ENCODE measurements around the gene CTXN1. TPM values are rescaled to one million over a fixed set of nuclear protein-coding genes. Genes with fewer than 3 reads are reported as not detected.

Gene CTXN1
- total RNA-seq, 2 experiments from 2014 or later = 0.43 TPM; not detected in 1

- no peaks in the 10 kb centered on the region for H3K27me3 Mint-ChIP-seq (ENCODE audit: low read depth)
- intact Hi-C loops (cut with micrococcal nuclease) = loop anchor here (1.0 to 5.0 kb wide), 9 partner anchors 23 to 378 kb away; partner anchors contain the start of genes CCL25, MAP2K7, NDUFA7 and RPS28
- CTCF ChIA-PET = interaction anchor here (0.6 to 2.5 kb wide), 22 partner anchors 8 to 322 kb away, joined by 3 to 18 read pairs (median 4); partner anchors contain the start of genes ELAVL1, SNAPC2 and TRAPPC5
Measured at GRCh38 chr19:7943444-7944176, 17.7 kb upstream of the CTXN1 start, which contains the start of gene TIMM44. Gene TIMM44 (minus strand): TSS chr19:7943666. CDS start chr19:7943651, 15 bp downstream.

GRCh38 chr19:7942981-7943443 is 17.1 kb upstream of the CTXN1 start:
- H3K4me3 Mint-ChIP-seq = peak overlapping the region; percentile 95
- peaks cover 41% of the 10 kb centered on the region for H3K4me1 Mint-ChIP-seq (ENCODE audit: low read depth)
- H3K27ac Mint-ChIP-seq = peak overlapping the region; percentile 94
- H3K27me3 Mint-ChIP-seq (ENCODE audit: low read depth) = no peaks in the 10 kb centered on the region
- no peak for DNase-seq
- CTCF ChIA-PET = interaction anchor here (0.6 to 2.5 kb wide), 12 partner anchors 14 to 310 kb away, joined by 3 to 18 read pairs (median 6); partner anchors contain the start of genes SNAPC2 and TRAPPC5
- intact Hi-C loops (cut with micrococcal nuclease) = loop anchor here (1.0 to 5.0 kb wide), 6 partner anchors 23 to 378 kb away; partner anchors contain the start of genes CCL25, MAP2K7, NDUFA7 and RPS28
- H3K36me3 Mint-ChIP-seq (ENCODE audit: low read depth) = peaks cover 12% of the 10 kb centered on the region
- no peaks in the 10 kb centered on the region for H3K9me3 Mint-ChIP-seq

More at GRCh38 chr19:7943444-7944176, 17.7 kb upstream of the CTXN1 start, which contains the start of gene TIMM44:
- no peaks in the 10 kb centered on the region for H3K9me3 Mint-ChIP-seq
- peaks cover 12% of the 10 kb centered on the region for H3K36me3 Mint-ChIP-seq (ENCODE audit: low read depth)
- peak within 1 kb of the TSS; percentile 95 for H3K4me3 Mint-ChIP-seq
- peak; percentile 100 for DNase-seq
- peaks cover 41% of the 10 kb centered on the region for H3K4me1 Mint-ChIP-seq (ENCODE audit: low read depth)
- peak within 1 kb of the TSS; percentile 94 for H3K27ac Mint-ChIP-seq

- Mint-ChIP-seq H3K27me3 (ENCODE audit: low read depth) (no peaks in the 10 kb centered on the region), H3K36me3 (ENCODE audit: low read depth) (peaks cover 16% of the 10 kb centered on the region), H3K4me3 (peak overlapping the region; percentile 95), H3K4me1 (ENCODE audit: low read depth) (peaks cover 41% of the 10 kb centered on the region), H3K27ac (peak overlapping the region; percentile 43), H3K9me3 (no peaks in the 10 kb centered on the region)
- CTCF ChIA-PET = interaction anchor here (0.6 kb wide), 1 partner anchor 72 kb away, joined by 4 read pairs; no protein-coding TSS in a partner anchor
- DNase-seq = no peak
- intact Hi-C loops (cut with micrococcal nuclease) = loop anchor here (2.0 to 5.0 kb wide), 2 partner anchors 110 to 217 kb away; partner anchors contain the start of gene CCL25
Measured at GRCh38 chr19:7941895-7942596, 16.1 kb upstream of the CTXN1 start.

GRCh38 chr19:7940841-7941240 is 14.9 kb upstream of the CTXN1 start:
- CTCF ChIA-PET = no interaction called here
- H3K4me3 Mint-ChIP-seq = no peak overlapping the region
- H3K36me3 Mint-ChIP-seq (ENCODE audit: low read depth) = peaks cover 17% of the 10 kb centered on the region
- DNase-seq = no peak
- no peaks in the 10 kb centered on the region for H3K9me3 Mint-ChIP-seq
- no peak overlapping the region for H3K27ac Mint-ChIP-seq
- H3K27me3 Mint-ChIP-seq (ENCODE audit: low read depth) = no peaks in the 10 kb centered on the region
- intact Hi-C loops (cut with micrococcal nuclease) = loop anchor here (5.0 kb wide), 1 partner anchor 111 kb away; the partner anchor contains the start of gene CCL25
- peaks cover 42% of the 10 kb centered on the region for H3K4me1 Mint-ChIP-seq (ENCODE audit: low read depth)

- CTCF ChIA-PET = no interaction called here
- no peak for DNase-seq
- no peaks in the 10 kb centered on the region for H3K27me3 Mint-ChIP-seq (ENCODE audit: low read depth)
- no peak overlapping the region for H3K27ac Mint-ChIP-seq
- no peaks in the 10 kb centered on the region for H3K9me3 Mint-ChIP-seq
- intact Hi-C loops (cut with micrococcal nuclease) = no loop called here
- H3K4me3 Mint-ChIP-seq = no peak overlapping the region
- H3K36me3 Mint-ChIP-seq (ENCODE audit: low read depth) = peaks cover 25% of the 10 kb centered on the region
- peaks cover 5% of the 10 kb centered on the region for H3K4me1 Mint-ChIP-seq (ENCODE audit: low read depth)
Measured at GRCh38 chr19:7934766-7935165, 8.8 kb upstream of the CTXN1 start.

GRCh38 chr19:7933828-7934725 is 8.1 kb upstream of the CTXN1 start:
- H3K4me1 Mint-ChIP-seq (ENCODE audit: low read depth) = peaks cover 5% of the 10 kb centered on the region
- DNase-seq = no peak
- peaks cover 25% of the 10 kb centered on the region for H3K36me3 Mint-ChIP-seq (ENCODE audit: low read depth)
- no peaks in the 10 kb centered on the region for H3K27me3 Mint-ChIP-seq (ENCODE audit: low read depth)
- intact Hi-C loops (cut with micrococcal nuclease) = no loop called here
- no peak overlapping the region for H3K27ac Mint-ChIP-seq
- CTCF ChIA-PET = no interaction called here
- H3K9me3 Mint-ChIP-seq = no peaks in the 10 kb centered on the region
- no peak overlapping the region for H3K4me3 Mint-ChIP-seq

- H3K27me3 Mint-ChIP-seq (ENCODE audit: low read depth) = no peaks in the 10 kb centered on the region
- no peak overlapping the region for H3K4me3 Mint-ChIP-seq
- no peaks in the 10 kb centered on the region for H3K9me3 Mint-ChIP-seq
- intact Hi-C loops (cut with micrococcal nuclease) = no loop called here
- H3K4me1 Mint-ChIP-seq (ENCODE audit: low read depth) = peaks cover 3% of the 10 kb centered on the region
- CTCF ChIA-PET = no interaction called here
- no peak for DNase-seq
- H3K27ac Mint-ChIP-seq = no peak overlapping the region
- peaks cover 22% of the 10 kb centered on the region for H3K36me3 Mint-ChIP-seq (ENCODE audit: low read depth)
Measured at GRCh38 chr19:7933411-7933810, 7.5 kb upstream of the CTXN1 start.

GRCh38 chr19:7932930-7933300 is 7.0 kb upstream of the CTXN1 start:
- no peaks in the 10 kb centered on the region for H3K27me3 Mint-ChIP-seq (ENCODE audit: low read depth)
- DNase-seq = no peak
- CTCF ChIA-PET = no interaction called here
- H3K4me3 Mint-ChIP-seq = no peak overlapping the region
- H3K27ac Mint-ChIP-seq = no peak overlapping the region
- intact Hi-C loops (cut with micrococcal nuclease) = no loop called here
- peaks cover 22% of the 10 kb centered on the region for H3K36me3 Mint-ChIP-seq (ENCODE audit: low read depth)
- H3K9me3 Mint-ChIP-seq = no peaks in the 10 kb centered on the region
- peaks cover 5% of the 10 kb centered on the region for H3K4me1 Mint-ChIP-seq (ENCODE audit: low read depth)

GRCh38 chr19:7932276-7932929 is 6.5 kb upstream of the CTXN1 start:
- no peak overlapping the region for H3K4me3 Mint-ChIP-seq
- no peaks in the 10 kb centered on the region for H3K9me3 Mint-ChIP-seq
- H3K4me1 Mint-ChIP-seq (ENCODE audit: low read depth) = peaks cover 5% of the 10 kb centered on the region
- intact Hi-C loops (cut with micrococcal nuclease) = no loop called here
- H3K27ac Mint-ChIP-seq = no peak overlapping the region
- CTCF ChIA-PET = interaction anchor here (1.4 kb wide), 1 partner anchor 12 kb away, joined by 3 read pairs; no protein-coding TSS in a partner anchor
- H3K27me3 Mint-ChIP-seq (ENCODE audit: low read depth) = no peaks in the 10 kb centered on the region
- DNase-seq = no peak
- peaks cover 17% of the 10 kb centered on the region for H3K36me3 Mint-ChIP-seq (ENCODE audit: low read depth)

GRCh38 chr19:7931221-7932061 is 5.5 kb upstream of the CTXN1 start:
- H3K9me3 Mint-ChIP-seq = no peaks in the 10 kb centered on the region
- H3K36me3 Mint-ChIP-seq (ENCODE audit: low read depth) = peaks cover 16% of the 10 kb centered on the region
- no peak overlapping the region for H3K4me3 Mint-ChIP-seq
- H3K27me3 Mint-ChIP-seq (ENCODE audit: low read depth) = no peaks in the 10 kb centered on the region
- DNase-seq = no peak
- peaks cover 6% of the 10 kb centered on the region for H3K4me1 Mint-ChIP-seq (ENCODE audit: low read depth)
- H3K27ac Mint-ChIP-seq = no peak overlapping the region
- CTCF ChIA-PET = interaction anchor here (0.6 to 1.4 kb wide), 2 partner anchors 13 to 122 kb away, joined by 3 to 4 read pairs; no protein-coding TSS in a partner anchor
- intact Hi-C loops (cut with micrococcal nuclease) = no loop called here

All from activated naive CD4-positive, alpha-beta T cell treated with anti-CD3 and anti-CD28 coated beads for 36 hours (primary cell).